WTC11 (cell line): Measurements from ENCODE around the gene PABPN1. TPM values are rescaled to one million over a fixed set of nuclear protein-coding genes. Genes with fewer than 3 reads are reported as not detected.

ENCODE experiments used
- ATAC-seq: fragments of 200-7000 bp; cut with Tn5 transposase; 2 replicates; pipeline ENCODE4 v1.10.0; 2021; ENCODE audit warnings: mild to moderate bottlenecking, moderate library complexity
- CTCF ChIA-PET: fragments of 300-600 bp; sonication (Branson Sonifier 250); formaldehyde crosslinking; loops from one replicate; lab custom pipeline; 2021; ENCODE audit warnings: antibody characterized with exemption; lab: Charles Lee
- POLR2A ChIA-PET: fragments of 350-600 bp; sonication (Branson Sonifier 250); formaldehyde crosslinking; loops from one replicate; lab custom pipeline; 2021; ENCODE audit warnings: antibody characterized with exemption; lab: Charles Lee
- DNase-seq: peaks from one replicate; pipeline ENCODE4 v3.0.0; 2021; ENCODE audit warnings: low spot score
- H3K27ac Mint-ChIP-seq: 2 replicates; pipeline ENCODE4 v1.8.0; 2021; ENCODE audit warnings: mixed read lengths
- H3K27me3 Mint-ChIP-seq: 2 replicates; pipeline ENCODE4 v1.8.0; 2021; ENCODE audit warnings: low read depth, mild to moderate bottlenecking, moderate library complexity, mixed read lengths
- H3K36me3 Mint-ChIP-seq: 2 replicates; pipeline ENCODE4 v1.8.0; 2021; ENCODE audit warnings: mixed read lengths
- H3K4me1 Mint-ChIP-seq: 2 replicates; pipeline ENCODE4 v1.8.0; 2022; ENCODE audit warnings: mixed read lengths
- H3K4me3 Mint-ChIP-seq: 2 replicates; pipeline ENCODE4 v1.8.0; 2021; ENCODE audit warnings: mild to moderate bottlenecking, moderate library complexity, mixed read lengths
- H3K9me3 Mint-ChIP-seq: 2 replicates; pipeline ENCODE4 v1.8.0; 2021; ENCODE audit warnings: mixed read lengths
- AR ChIP-seq: fragments of 250-450 bp; sonication (Bioruptor Pico); IDR thresholded peaks from 2 replicates; pipeline ENCODE4 v1.9.0; 2021; ENCODE audit warnings: mild to moderate bottlenecking
- ATF1 ChIP-seq: sonication (generic); formaldehyde crosslinking; IDR thresholded peaks from 2 replicates; pipeline ENCODE4 v1.8.1; 2023; ENCODE audit warnings: mild to moderate bottlenecking, moderate library complexity, missing genetic modification reagents
- ATF6 ChIP-seq: sonication (generic); formaldehyde crosslinking; IDR thresholded peaks from 2 replicates; pipeline ENCODE4 v1.8.1; 2023; ENCODE audit warnings: mild to moderate bottlenecking, missing genetic modification reagents
- CREM ChIP-seq: sonication (generic); formaldehyde crosslinking; IDR thresholded peaks from 2 replicates; pipeline ENCODE4 v1.8.1; 2022; ENCODE audit warnings: mild to moderate bottlenecking, missing genetic modification reagents, moderate library complexity
- E2F4 ChIP-seq: sonication (generic); formaldehyde crosslinking; IDR thresholded peaks from 2 replicates; pipeline ENCODE4 v1.8.1; 2022; ENCODE audit warnings: low read depth, mild to moderate bottlenecking, moderate library complexity, missing genetic modification reagents, borderline replicate concordance
- EMX1 ChIP-seq: fragments of 250-450 bp; sonication (Bioruptor Pico); IDR thresholded peaks from 2 replicates; pipeline ENCODE4 v1.8.0; 2021; ENCODE audit warnings: mild to moderate bottlenecking
- ESRRA ChIP-seq: sonication (generic); formaldehyde crosslinking; IDR thresholded peaks from 2 replicates; pipeline ENCODE4 v1.8.1; 2022; ENCODE audit warnings: mild to moderate bottlenecking, missing genetic modification reagents, borderline replicate concordance
- FOXP4 ChIP-seq: sonication (generic); formaldehyde crosslinking; IDR thresholded peaks from 2 replicates; pipeline ENCODE4 v1.8.0; 2022; ENCODE audit warnings: mild to moderate bottlenecking, missing genetic modification reagents
- GRHL2 ChIP-seq: fragments of 250-450 bp; sonication (Bioruptor Pico); IDR thresholded peaks from 2 replicates; pipeline ENCODE4 v1.8.0; 2022; ENCODE audit warnings: mild to moderate bottlenecking, moderate library complexity; ENCODE audit not compliant: insufficient replicate concordance, severe bottlenecking
- HMGXB4 ChIP-seq: sonication (generic); formaldehyde crosslinking; IDR thresholded peaks from 2 replicates; pipeline ENCODE4 v1.8.1; 2023; ENCODE audit warnings: mild to moderate bottlenecking, moderate library complexity, missing genetic modification reagents
- IRF1 ChIP-seq: sonication (generic); formaldehyde crosslinking; IDR thresholded peaks from 2 replicates; pipeline ENCODE4 v1.8.0; 2023; ENCODE audit warnings: missing genetic modification reagents
- PREB ChIP-seq: sonication (generic); formaldehyde crosslinking; IDR thresholded peaks from 2 replicates; pipeline ENCODE4 v1.8.1; 2022; ENCODE audit warnings: mild to moderate bottlenecking, missing genetic modification reagents, moderate library complexity, borderline replicate concordance
- RELA ChIP-seq: sonication (generic); formaldehyde crosslinking; IDR thresholded peaks from 2 replicates; pipeline ENCODE4 v1.8.1; 2022; ENCODE audit warnings: missing genetic modification reagents, mild to moderate bottlenecking, borderline replicate concordance
- SP1 ChIP-seq: sonication (generic); formaldehyde crosslinking; conservative IDR thresholded peaks from 2 replicates; pipeline ENCODE4 v1.8.1; 2022; ENCODE audit warnings: missing genetic modification reagents
- ZNF138 ChIP-seq: sonication (generic); formaldehyde crosslinking; conservative IDR thresholded peaks from 2 replicates; pipeline ENCODE4 v1.8.1; 2022; ENCODE audit warnings: mild to moderate bottlenecking, moderate library complexity, missing genetic modification reagents
- ZNF425 ChIP-seq: fragments of 250-450 bp; sonication (Bioruptor Pico); conservative IDR thresholded peaks from 2 replicates; pipeline ENCODE4 v1.9.0; 2021; ENCODE audit warnings: mild to moderate bottlenecking
- total RNA-seq: library from RNA; stranded (reverse); gene quantifications from 3 replicates; pipeline ENCODE4 v1.2.3, GENCODE V29; 2021

The PABPN1 gene
- total RNA-seq, 1 experiment from 2014 or later, result 321 TPM

GRCh38 chr14:23358553-23359166, 37.4 kb downstream of the PABPN1 start:
- POLR2A ChIA-PET, result no interaction called here
- TF ChIP-seq RELA (CRISPR knock-in tag), result no peak
- no peak for TF ChIP-seq PREB (CRISPR knock-in tag)
- TF ChIP-seq ESRRA (CRISPR knock-in tag), result no peak
- no peak for TF ChIP-seq IRF1 (CRISPR knock-in tag)
- no peak for TF ChIP-seq ZNF425 (CRISPR knock-in tag)
- TF ChIP-seq CREM (CRISPR knock-in tag), result no peak
- no peak for TF ChIP-seq GRHL2 (CRISPR knock-in tag)
- TF ChIP-seq ATF1, result no peak
- TF ChIP-seq HMGXB4 (CRISPR knock-in tag), result no peak
- TF ChIP-seq EMX1 (CRISPR knock-in tag), result no peak
- no peak for TF ChIP-seq E2F4
- TF ChIP-seq, all 79 proteins: peak for 0
- H3K27ac Mint-ChIP-seq, result no peak overlapping the region
- H3K4me3 Mint-ChIP-seq, result no peak overlapping the region
- H3K27me3 Mint-ChIP-seq, result peaks cover 14% of the 10 kb centered on the region
- DNase-seq (no peak), ATAC-seq (no peak)
- CTCF ChIA-PET, result interaction anchor here (2.3 to 6.5 kb wide), 3 partner anchors 12 to 238 kb away, joined by 22 to 95 read pairs (median 33); no protein-coding TSS in a partner anchor
- H3K9me3 Mint-ChIP-seq, result no peaks in the 10 kb centered on the region
- H3K4me1 Mint-ChIP-seq, result peaks cover 12% of the 10 kb centered on the region
- peaks cover 17% of the 10 kb centered on the region for H3K36me3 Mint-ChIP-seq

DNA sequence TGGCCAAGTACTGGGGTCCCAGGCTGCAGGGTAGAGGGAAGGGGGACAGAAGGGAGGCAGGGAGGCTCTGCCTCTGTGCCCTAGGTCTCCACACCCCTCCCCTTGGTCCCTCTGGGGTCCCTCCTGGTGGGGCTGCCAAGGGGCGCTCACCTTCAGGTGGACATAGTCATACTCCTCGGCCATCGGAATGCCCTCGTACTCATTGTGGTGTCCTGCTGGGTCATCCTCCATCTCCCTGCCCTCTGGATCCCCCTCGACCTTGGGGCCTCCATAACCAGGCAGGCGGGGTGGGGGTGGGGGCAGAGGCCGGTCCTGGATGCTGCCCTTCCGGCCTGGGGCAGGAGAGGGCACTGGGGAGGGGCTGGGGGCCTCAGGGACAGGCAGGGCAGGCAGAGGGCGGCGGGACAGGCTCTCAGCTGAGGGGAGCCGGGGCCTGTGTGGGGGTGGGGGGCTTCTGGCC, 37.9 kb downstream of the PABPN1 start:
- Mint-ChIP-seq H3K36me3 (peaks cover 17% of the 10 kb centered on the region), H3K27ac (no peak overlapping the region), H3K4me1 (peaks cover 18% of the 10 kb centered on the region), H3K9me3 (no peaks in the 10 kb centered on the region), H3K27me3 (peaks cover 11% of the 10 kb centered on the region), H3K4me3 (no peak overlapping the region)
- POLR2A ChIA-PET, result no interaction called here
- ATAC-seq, result no peak
- CTCF ChIA-PET, result interaction anchor here (1.6 to 6.5 kb wide), 5 partner anchors 13 to 239 kb away, joined by 6 to 95 read pairs (median 22); partner anchors contain the start of gene PPP1R3E
- DNase-seq, result no peak
- TF ChIP-seq SP1 (CRISPR knock-in tag) (no peak), FOXP4 (CRISPR knock-in tag) (no peak), AR (no peak), ATF6 (CRISPR knock-in tag) (no peak), ZNF425 (CRISPR knock-in tag) (no peak), ZNF138 (CRISPR knock-in tag) (no peak)
